GM21619 (cell line): ENCODE measurements around the gene CXCL9.
"Not testable (repeated sequence)": the region's sequence is repeated elsewhere in the genome, so short reads cannot be mapped to it uniquely, and the experiment has no call there.

Experiments used
- ATAC-seq: cut with Tn5 transposase; IDR thresholded peaks from one replicate; pipeline ENCODE4 v1.9.1; 2021; ENCODE audit not compliant: unreplicated experiment

Gene CXCL9

GRCh38 chr4:75962072-75962471 is 45.2 kb downstream of the CXCL9 start:
- ATAC-seq: not testable (repeated sequence)

- not testable (repeated sequence) for ATAC-seq
Measured at GRCh38 chr4:75958546-75958945, 48.8 kb downstream of the CXCL9 start.

GRCh38 chr4:75954811-75955210 is 52.5 kb downstream of the CXCL9 start:
- ATAC-seq: not testable (repeated sequence)

- ATAC-seq: no peak
Measured at GRCh38 chr4:75953509-75953908, 53.8 kb downstream of the CXCL9 start.
